Upper lobe of right lung (tissue), 1 donor: Measurements from ENCODE around the gene TM7SF3. TPM values are rescaled to one million over a fixed set of nuclear protein-coding genes. Genes with fewer than 3 reads are reported as not detected.

Experiments
- ATAC-seq: fragments of 200-7000 bp; cut with Tn5 transposase; one replicate; pipeline ENCODE4 v1.9.1; 2020; ENCODE audit warnings: mild to moderate bottlenecking, moderate library complexity
- DNase-seq: peaks from one replicate; pipeline ENCODE4 v3.0.0-alpha.2; 2020
- H3K27ac ChIP-seq: fragments of 200-600 bp; one replicate; pipeline ENCODE4 v1.8.0; 2022
- H3K27me3 ChIP-seq: fragments of 200-600 bp; one replicate; pipeline ENCODE4 v1.8.0; 2022; ENCODE audit warnings: mild to moderate bottlenecking
- H3K36me3 ChIP-seq: fragments of 200-600 bp; one replicate; pipeline ENCODE4 v1.8.0; 2022
- H3K4me1 ChIP-seq: fragments of 200-600 bp; one replicate; pipeline ENCODE4 v1.8.0; 2022
- H3K4me3 ChIP-seq: fragments of 200-600 bp; one replicate; pipeline ENCODE4 v1.8.0; 2022; ENCODE audit warnings: mild to moderate bottlenecking
- H3K9me3 ChIP-seq: fragments of 200-600 bp; one replicate; pipeline ENCODE4 v1.8.0; 2022
- CTCF ChIP-seq: fragments of 200-600 bp; IDR thresholded peaks from one replicate; pipeline ENCODE4 v1.8.0; 2022; ENCODE audit warnings: antibody characterized with exemption
- intact Hi-C: fragments of 100-400 bp; cut with DNase I; formaldehyde crosslinking; loops from one replicate; pipeline ENCODE4 v1.11.0; 2022
- total RNA-seq: library from RNA; stranded (reverse); fragmentation: NEBNext Ultra II Directional; extraction: Animal tissue kit (Norgen Biotek cat#: 25700); gene quantifications from one replicate; pipeline ENCODE4 v1.2.1, GENCODE V29; 2021
- donor health status: DM: no; HTN: yes; CAD: no; lungs with severe emphysema.

Gene TM7SF3
- total RNA-seq, 1 donor from 2014 or later: 68.9 TPM

GRCh38 chr12:26939953-26940352, 74.2 kb downstream of the TM7SF3 start:
- H3K27me3 ChIP-seq: no peaks in the 10 kb centered on the region
- TF ChIP-seq CTCF: no peak
- intact Hi-C loops: no loop called here
- H3K4me3 ChIP-seq: peak overlapping the region; percentile 97
- peaks cover 46% of the 10 kb centered on the region for H3K4me1 ChIP-seq
- H3K27ac ChIP-seq: peak overlapping the region; percentile 39
- DNase-seq: no peak
- no peak for ATAC-seq
- H3K36me3 ChIP-seq: no peaks in the 10 kb centered on the region
- no peaks in the 10 kb centered on the region for H3K9me3 ChIP-seq

GRCh38 chr12:26939192-26939832, 74.9 kb downstream of the TM7SF3 start:
- Histone ChIP-seq H3K4me1 (peaks cover 46% of the 10 kb centered on the region), H3K4me3 (peak overlapping the region; percentile 97), H3K9me3 (no peaks in the 10 kb centered on the region), H3K36me3 (no peaks in the 10 kb centered on the region), H3K27ac (peak overlapping the region; percentile 97), H3K27me3 (no peaks in the 10 kb centered on the region)
- TF ChIP-seq CTCF: no peak
- intact Hi-C loops: no loop called here
- ATAC-seq (no peak), DNase-seq (no peak)

- Histone ChIP-seq H3K27me3 (no peaks in the 10 kb centered on the region), H3K36me3 (peaks cover 4% of the 10 kb centered on the region), H3K27ac (peak overlapping the region; percentile 97), H3K9me3 (no peaks in the 10 kb centered on the region), H3K4me1 (peaks cover 46% of the 10 kb centered on the region), H3K4me3 (peak overlapping the region; percentile 97)
- intact Hi-C loops: no loop called here
- ATAC-seq: peak; percentile 45
- DNase-seq: no peak
- no peak for TF ChIP-seq CTCF
Observed at GRCh38 chr12:26938701-26939062, 75.5 kb downstream of the TM7SF3 start.

GRCh38 chr12:26937863-26938700, 76.1 kb downstream of the TM7SF3 start, which contains the start of the genes FGFR1OP2 and INTS13:
TSS of gene FGFR1OP2 (plus strand) at chr12:26938470. CDS start at chr12:26954159, 15,689 bp downstream.
TSS of gene INTS13 (minus strand) at chr12:26937981. CDS start at chr12:26936803, 1,178 bp downstream.
- peaks cover 44% of the 10 kb centered on the region for H3K4me1 ChIP-seq
- TF ChIP-seq CTCF: no peak
- intact Hi-C loops: no loop called here

GRCh38 chr12:26937443-26937862, 76.7 kb downstream of the TM7SF3 start:
- TF ChIP-seq CTCF: no peak
- Histone ChIP-seq H3K4me1 (peaks cover 43% of the 10 kb centered on the region), H3K4me3 (peak overlapping the region; percentile 97), H3K9me3 (no peaks in the 10 kb centered on the region), H3K36me3 (peaks cover 15% of the 10 kb centered on the region), H3K27ac (peak overlapping the region; percentile 97), H3K27me3 (no peaks in the 10 kb centered on the region)
- ATAC-seq (no peak), DNase-seq (no peak)
- intact Hi-C loops: no loop called here

More at GRCh38 chr12:26937863-26938700, 76.1 kb downstream of the TM7SF3 start, which contains the start of the genes FGFR1OP2 and INTS13:
- Histone ChIP-seq H3K9me3 (no peaks in the 10 kb centered on the region), H3K36me3 (peaks cover 10% of the 10 kb centered on the region), H3K27ac (peak within 1 kb of the TSS; percentile 97), H3K4me3 (peak within 1 kb of the TSS; percentile 97), H3K27me3 (no peaks in the 10 kb centered on the region)
- DNase-seq: peak; percentile 99
- peak; percentile 97 for ATAC-seq
